NB4 (cell line): Measurements from ENCODE around the gene NBEA.

Source experiments
- DNase-seq: peaks from one replicate; pipeline ENCODE4 v3.0.0; 2010; ENCODE audit warnings: low read depth
- H3K4me3 ChIP-seq: one replicate; pipeline ENCODE4 v1.5.1; 2011; ENCODE audit warnings: mild to moderate bottlenecking, low read depth, low read length, moderate library complexity
- MAX ChIP-seq: IDR thresholded peaks from 2 replicates; pipeline ENCODE4 v1.6.1; 2011; ENCODE audit warnings: low read depth, low read length
- MYC ChIP-seq: IDR thresholded peaks from 2 replicates; pipeline ENCODE4 v1.6.1; 2011; ENCODE audit warnings: low read depth, low read length
- POLR2A ChIP-seq: IDR thresholded peaks from 2 replicates; pipeline ENCODE4 v1.6.1; 2011; ENCODE audit warnings: mild to moderate bottlenecking; ENCODE audit not compliant: insufficient read length; ENCODE audit errors: extremely low read depth
- TF ChIP-seq, protein P1 (sequence below): IDR thresholded peaks from one replicate; pipeline ENCODE4 v1.5.1; 2012; ENCODE audit warnings: low read depth, low read length

The NBEA gene

DNA sequence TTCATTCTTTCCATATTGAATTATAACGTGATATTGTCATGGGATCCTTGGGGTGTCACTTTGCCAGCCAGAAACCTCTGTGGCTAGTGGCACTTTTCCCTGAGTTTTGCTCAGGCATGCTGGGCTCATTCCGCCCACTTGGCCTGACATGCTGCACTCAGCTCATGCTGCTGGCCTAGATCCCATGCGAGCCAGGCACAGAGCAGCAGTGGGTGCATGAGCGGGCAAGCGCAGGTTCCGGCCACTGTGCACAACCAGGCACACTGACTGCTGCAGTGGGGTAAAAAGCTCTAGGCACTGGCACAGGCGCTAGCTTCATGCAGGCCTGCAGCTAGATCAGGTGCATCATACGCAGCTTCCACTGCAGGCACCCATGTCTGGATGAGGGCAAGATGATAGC is 313.2 kb downstream of the NBEA start:
- DNase-seq: no peak
- TF ChIP-seq MYC: no peak
- no peak for TF ChIP-seq POLR2A
- TF ChIP-seq MAX: no peak
- TF ChIP-seq, protein P1, sequence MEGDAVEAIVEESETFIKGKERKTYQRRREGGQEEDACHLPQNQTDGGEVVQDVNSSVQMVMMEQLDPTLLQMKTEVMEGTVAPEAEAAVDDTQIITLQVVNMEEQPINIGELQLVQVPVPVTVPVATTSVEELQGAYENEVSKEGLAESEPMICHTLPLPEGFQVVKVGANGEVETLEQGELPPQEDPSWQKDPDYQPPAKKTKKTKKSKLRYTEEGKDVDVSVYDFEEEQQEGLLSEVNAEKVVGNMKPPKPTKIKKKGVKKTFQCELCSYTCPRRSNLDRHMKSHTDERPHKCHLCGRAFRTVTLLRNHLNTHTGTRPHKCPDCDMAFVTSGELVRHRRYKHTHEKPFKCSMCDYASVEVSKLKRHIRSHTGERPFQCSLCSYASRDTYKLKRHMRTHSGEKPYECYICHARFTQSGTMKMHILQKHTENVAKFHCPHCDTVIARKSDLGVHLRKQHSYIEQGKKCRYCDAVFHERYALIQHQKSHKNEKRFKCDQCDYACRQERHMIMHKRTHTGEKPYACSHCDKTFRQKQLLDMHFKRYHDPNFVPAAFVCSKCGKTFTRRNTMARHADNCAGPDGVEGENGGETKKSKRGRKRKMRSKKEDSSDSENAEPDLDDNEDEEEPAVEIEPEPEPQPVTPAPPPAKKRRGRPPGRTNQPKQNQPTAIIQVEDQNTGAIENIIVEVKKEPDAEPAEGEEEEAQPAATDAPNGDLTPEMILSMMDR: no peak
- H3K4me3 ChIP-seq: no peak overlapping the region

- TF ChIP-seq, protein P1: no peak
- no peak for TF ChIP-seq POLR2A
- TF ChIP-seq MYC: no peak
- TF ChIP-seq MAX: no peak
- H3K4me3 ChIP-seq: no peak overlapping the region
- DNase-seq: no peak
Observed at GRCh38 chr13:35256459-35257148, 314.5 kb downstream of the NBEA start.

GRCh38 chr13:35260316-35260715 is 318.2 kb downstream of the NBEA start:
- no peak overlapping the region for H3K4me3 ChIP-seq
- TF ChIP-seq MYC (no peak), POLR2A (no peak), MAX (no peak)
- TF ChIP-seq, protein P1: no peak
- DNase-seq: no peak

GRCh38 chr13:35266412-35266811 is 324.3 kb downstream of the NBEA start:
- H3K4me3 ChIP-seq: no peak overlapping the region
- TF ChIP-seq, protein P1: no peak
- TF ChIP-seq MAX (no peak), POLR2A (no peak), MYC (no peak)
- DNase-seq: no peak

GRCh38 chr13:35278917-35279316 is 336.8 kb downstream of the NBEA start:
- H3K4me3 ChIP-seq: no peak overlapping the region
- TF ChIP-seq POLR2A: no peak
- no peak for TF ChIP-seq MAX
- TF ChIP-seq, protein P1: no peak
- no peak for TF ChIP-seq MYC
- DNase-seq: no peak
